GM20431 (cell line): Measurements from ENCODE around the gene ZNF695.
"Not testable (repeated sequence)": the region's sequence is repeated elsewhere in the genome, so short reads cannot be mapped to it uniquely, and the experiment has no call there.

ENCODE experiments used
- in situ Hi-C: fragments of 300-500 bp; cut with MseI, MboI; formaldehyde crosslinking; loops from one replicate; pipeline ENCODE4 v1.15.0; 2020; ENCODE audit warnings: low sequenced_read_pairs; ENCODE audit not compliant: unreplicated experiment

Gene ZNF695

DNA sequence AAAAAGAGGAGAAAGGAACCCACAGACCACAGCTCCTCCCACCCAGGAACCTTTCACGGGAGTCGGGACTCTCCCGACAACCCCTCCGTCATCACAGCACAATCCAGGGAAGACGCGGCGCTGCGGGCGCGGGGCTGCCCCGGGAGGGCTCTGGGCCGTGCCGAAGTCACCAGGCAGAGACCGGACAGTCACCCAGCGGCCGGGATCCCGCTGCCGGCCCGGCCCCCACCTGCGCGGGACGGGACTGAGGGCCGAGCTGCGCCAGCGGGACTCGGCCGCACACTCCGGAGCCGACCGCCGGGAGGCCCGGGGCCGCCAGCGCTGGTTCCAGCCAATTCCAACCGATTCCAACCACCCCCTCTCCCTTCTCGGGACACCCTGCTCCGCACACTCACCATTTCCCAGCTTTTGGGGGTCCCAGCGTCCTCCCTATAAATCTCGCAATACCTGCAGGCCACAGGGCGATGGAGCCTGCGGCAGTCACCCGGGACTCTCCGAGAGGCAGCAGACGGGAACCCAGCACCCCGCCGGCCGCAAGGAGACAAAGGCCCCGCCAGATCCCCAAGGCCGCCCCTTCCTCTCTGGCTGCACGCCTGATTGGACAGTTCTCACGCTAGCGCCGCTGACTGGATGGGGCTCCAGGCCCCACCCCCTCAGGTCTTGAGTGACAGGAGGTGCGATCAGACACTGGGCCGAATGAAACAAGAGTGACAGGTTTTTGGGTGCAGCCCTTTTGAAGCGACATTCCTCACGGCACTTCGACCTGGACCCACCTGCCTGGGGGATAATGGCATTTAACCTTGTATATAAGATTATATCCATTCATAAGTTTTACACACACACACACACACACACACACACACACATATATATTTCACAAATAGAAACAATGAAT, at the start of gene ZNF695:
Gene ZNF695, minus strand, starts transcription at position 547 of the 895 bp plus-strand sequence. Its CDS starts 149 bp downstream, at position 398.
- in situ Hi-C loops, result no loop called here

DNA sequence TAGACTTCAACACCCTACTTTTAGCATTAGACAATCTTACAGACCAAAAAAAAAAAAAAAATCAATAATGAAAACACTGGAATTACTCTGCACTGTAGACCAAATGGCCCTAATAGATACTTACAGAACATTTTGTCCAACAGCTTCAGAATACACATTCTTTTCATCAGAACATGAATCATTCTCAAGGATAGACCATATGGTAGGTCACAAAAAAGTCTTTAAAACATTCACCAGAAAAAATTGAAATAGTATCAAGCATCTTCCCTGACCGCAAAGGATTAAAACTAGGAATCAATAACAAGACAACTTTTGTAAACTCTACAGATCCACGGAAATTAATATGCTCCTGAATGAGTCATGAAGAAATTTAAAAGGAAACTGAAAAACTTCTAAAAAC, 48.2 kb upstream of the ZNF695 start:
- in situ Hi-C loops, result no loop called here

DNA sequence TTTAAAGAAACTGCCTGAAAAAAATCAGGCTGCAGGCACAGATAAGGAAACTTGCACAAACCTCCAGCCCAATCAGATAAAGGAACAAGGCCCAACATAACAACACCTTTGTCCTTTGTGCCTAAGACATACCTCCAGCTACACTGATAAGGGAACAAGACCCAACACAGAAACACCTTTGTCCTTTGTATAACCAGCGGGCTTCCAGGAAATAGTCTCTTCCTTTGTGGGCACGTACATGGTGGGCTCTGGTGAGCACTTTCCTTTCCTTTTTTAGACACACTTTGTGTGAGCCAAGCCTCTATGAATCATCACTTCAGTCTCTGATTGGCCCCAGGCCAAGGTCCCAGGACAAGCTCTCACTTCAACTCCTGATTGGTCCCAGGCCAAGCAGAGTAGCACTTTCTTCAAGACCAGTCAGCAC, 47.1 kb upstream of the ZNF695 start:
- in situ Hi-C loops, result no loop called here

- in situ Hi-C loops, result no loop called here
Measured at GRCh38 chr1:247047702-247048101, 39.8 kb upstream of the ZNF695 start.

DNA sequence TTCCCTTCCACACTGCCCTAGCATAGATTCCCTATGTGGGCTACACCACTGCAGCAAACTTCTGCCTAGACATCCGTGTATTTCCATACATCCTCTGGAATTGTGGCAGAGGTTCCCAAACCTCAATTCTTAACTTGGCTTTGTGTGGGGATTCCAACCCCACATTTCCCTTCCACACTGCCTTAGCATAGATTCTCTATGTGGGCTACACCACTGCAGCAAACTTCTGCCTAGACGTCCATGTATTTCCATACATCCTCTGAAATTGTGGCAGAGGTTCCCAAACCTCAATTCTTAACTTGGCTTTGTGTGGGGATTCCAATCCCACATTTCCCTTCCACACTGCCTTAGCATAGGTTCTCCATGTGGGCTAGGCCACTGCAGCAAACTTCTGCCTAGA, 39.4 kb upstream of the ZNF695 start:
- in situ Hi-C loops, result no loop called here

GRCh38 chr1:247043406-247043805, 35.5 kb upstream of the ZNF695 start:
- in situ Hi-C loops, result no loop called here

DNA sequence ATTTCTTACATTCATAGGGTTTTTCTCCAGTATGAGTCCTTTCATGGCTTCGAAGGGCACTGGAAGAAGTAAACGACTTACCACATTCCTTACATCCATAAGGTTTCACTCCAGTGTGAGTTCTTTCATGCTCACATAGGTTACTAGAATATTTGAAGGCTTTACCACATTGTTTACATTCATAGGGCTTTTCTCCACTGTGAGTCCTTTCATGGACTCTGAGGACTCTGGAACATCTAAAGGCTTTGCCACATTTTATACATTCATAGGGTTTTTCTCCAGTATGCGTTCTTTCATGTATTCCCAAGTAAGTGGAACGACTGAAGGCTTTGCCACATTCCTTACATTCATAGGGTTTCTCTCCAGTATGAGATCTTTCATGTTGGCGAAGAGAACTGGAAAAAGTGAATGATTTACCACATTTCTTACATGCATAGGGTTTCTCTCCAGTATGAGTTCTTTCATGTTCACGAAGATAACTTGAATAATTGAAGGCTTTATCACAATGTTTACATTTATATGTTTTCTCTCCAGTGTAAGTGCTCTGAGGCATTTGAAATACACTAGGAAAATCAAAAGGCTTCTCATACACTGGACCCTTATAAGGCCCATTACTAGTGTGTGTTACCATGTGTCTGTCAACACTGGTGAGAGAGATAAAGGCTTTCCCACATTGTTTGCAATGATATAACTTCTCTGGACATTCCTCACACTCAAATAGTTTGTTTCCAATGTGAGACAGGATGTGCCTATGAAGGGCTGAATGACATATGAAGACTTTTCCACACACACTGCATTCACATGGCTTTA, 29.9 kb upstream of the ZNF695 start:
- in situ Hi-C loops, result no loop called here

DNA sequence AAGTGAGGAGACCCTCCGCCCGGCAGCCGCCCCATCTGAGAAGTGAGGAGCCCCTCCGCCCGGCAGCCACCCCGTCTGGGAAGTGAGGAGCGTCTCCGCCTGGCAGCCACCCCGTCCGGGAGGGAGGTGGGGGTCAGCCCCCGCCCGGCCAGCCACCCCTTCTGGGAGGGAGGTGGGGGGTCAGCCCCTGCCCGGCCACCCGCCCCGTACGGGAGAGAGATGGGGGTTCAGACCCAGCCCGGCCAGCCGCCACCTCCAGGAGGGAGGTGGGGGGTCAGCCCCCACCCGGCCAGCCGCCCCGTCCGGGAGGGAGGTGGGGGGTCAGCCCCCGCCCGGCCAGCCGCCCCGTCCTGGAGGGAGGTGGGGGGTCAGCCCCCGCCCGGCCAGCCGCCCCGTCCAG, 24.4 kb upstream of the ZNF695 start:
- in situ Hi-C loops, result not testable (repeated sequence)

DNA sequence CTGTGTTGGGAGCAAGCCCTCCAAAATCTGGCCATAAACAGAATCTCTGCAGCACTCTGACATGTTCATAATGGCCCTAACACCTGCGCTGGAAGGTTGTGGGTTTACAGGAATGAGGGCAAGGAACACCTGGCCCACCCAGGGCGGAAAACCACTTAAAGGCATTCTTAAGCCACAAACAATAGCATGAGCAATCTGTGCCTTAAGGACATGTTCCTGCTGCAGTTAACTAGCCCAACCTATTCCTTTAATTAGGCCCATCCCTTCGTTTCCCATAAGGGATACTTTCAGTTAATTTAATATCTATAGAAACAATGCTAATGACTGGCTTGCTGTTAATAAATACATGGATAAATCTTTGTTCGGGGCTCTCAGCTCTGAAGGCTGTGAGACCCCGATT, 16.8 kb upstream of the ZNF695 start:
- in situ Hi-C loops, result not testable (repeated sequence)

GRCh38 chr1:247013391-247013790, 5.5 kb upstream of the ZNF695 start:
- in situ Hi-C loops, result no loop called here

DNA sequence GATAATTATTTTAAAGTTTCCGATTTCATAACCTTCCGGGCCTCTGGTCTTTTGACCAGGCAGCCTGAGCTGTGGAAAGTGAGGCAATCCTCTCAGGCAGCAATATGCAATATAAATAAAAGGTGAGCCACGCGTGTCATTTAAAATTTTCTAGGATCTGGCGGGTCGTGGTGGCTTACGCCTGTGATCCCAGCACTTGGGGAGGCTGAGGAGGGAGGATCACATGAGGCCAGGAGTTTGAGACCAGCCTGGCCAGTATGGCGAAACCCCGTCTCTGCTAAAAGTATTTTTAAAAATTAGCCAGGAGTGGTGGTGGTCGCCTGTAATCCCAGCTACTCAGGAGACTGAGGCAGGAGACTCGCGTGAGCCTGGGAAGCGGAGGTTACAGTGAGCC, 546 bp upstream of the ZNF695 start:
- in situ Hi-C loops, result no loop called here

GRCh38 chr1:247004081-247004480, 3.8 kb downstream of the ZNF695 start:
- in situ Hi-C loops, result not testable (repeated sequence)

DNA sequence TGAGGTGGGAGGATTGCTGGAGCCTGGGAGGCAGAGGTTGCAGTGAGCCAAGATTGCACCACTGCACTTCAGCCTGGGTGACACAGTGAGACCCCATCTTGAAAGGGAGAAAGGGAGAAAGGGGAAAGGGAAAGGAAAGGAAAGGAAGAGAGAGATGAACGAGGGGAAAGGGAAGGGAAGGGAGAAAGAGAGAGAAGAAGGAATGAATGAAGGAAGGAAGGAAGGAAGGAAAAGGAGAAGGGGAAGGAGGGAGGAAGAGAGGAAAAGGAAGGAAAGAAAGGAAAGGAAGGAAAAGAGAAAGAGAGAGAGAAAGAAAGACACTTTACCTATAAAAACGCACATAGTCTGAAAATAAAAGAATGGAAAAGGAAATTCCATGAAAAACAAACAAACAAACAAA, 18.0 kb downstream of the ZNF695 start:
- in situ Hi-C loops, result no loop called here

GRCh38 chr1:246988316-246988715, 19.5 kb downstream of the ZNF695 start:
- in situ Hi-C loops, result no loop called here

- in situ Hi-C loops, result no loop called here
Measured at GRCh38 chr1:246987083-246987690, 20.7 kb downstream of the ZNF695 start.

DNA sequence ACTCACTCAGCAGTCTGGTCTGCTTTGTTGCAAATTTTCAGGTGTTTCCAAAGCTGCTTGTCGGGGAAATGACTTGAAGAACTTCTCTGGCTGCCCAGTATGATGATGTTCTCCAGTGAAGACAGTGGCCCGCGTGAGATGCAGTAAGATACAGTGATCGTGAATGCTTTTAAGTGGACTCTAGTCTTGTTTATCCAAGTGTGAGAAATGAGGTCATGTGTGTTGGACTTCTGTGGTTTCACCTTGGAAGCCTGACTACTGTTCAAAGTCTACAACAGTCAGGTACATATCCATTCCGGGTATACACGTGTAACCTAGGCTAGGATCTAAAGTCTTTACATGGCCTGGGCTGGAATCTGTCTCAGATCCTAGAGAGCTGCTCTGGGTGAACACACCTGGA, 29.1 kb downstream of the ZNF695 start:
- in situ Hi-C loops, result no loop called here

- in situ Hi-C loops, result no loop called here
Measured at GRCh38 chr1:246978281-246978680, 29.6 kb downstream of the ZNF695 start.

- in situ Hi-C loops, result no loop called here
Measured at GRCh38 chr1:246971969-246972368, 35.9 kb downstream of the ZNF695 start.

DNA sequence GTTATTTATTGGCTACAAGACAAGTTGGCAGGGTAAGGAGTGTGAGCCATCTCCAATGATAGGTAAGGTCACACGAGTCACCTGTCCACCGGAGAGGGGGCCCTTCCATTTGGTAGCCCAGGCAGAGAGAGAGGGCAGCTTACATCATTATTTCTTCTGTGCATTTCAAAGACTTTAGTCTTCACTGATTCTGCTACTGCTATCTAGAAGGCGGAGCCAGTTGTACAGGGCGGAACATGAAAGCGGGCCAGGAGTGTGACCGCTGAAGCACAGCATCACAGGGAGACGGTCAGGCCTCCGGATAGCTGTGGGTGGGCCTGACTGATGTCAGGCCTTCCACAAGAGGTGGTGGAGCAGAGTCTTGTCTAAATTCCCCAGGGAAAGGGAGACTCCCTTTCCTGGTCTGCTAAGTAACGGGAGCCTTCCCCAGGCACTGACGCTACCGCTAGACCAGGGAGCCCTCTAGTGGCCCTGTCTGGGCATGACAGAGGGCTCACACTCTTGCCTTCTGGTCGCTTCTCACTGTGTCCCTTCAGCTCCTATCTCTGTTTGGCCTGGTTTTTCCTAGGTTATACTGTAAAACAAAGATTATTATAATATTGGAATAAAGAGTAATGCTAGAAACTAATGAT, 36.7 kb downstream of the ZNF695 start:
- in situ Hi-C loops, result no loop called here

GRCh38 chr1:246969621-246970020, 38.2 kb downstream of the ZNF695 start:
- in situ Hi-C loops, result no loop called here
